Upper lobe of right lung (tissue), 1 donor: Measurements from ENCODE around the gene SPTSSA. TPM values are rescaled to one million over a fixed set of nuclear protein-coding genes. Genes with fewer than 3 reads are reported as not detected.

Experiments used
- ATAC-seq: fragments of 200-7000 bp; cut with Tn5 transposase; one replicate; pipeline ENCODE4 v1.9.1; 2020; ENCODE audit warnings: mild to moderate bottlenecking, moderate library complexity
- DNase-seq: peaks from one replicate; pipeline ENCODE4 v3.0.0-alpha.2; 2020
- H3K27ac ChIP-seq: fragments of 200-600 bp; one replicate; pipeline ENCODE4 v1.8.0; 2022
- H3K27me3 ChIP-seq: fragments of 200-600 bp; one replicate; pipeline ENCODE4 v1.8.0; 2022; ENCODE audit warnings: mild to moderate bottlenecking
- H3K36me3 ChIP-seq: fragments of 200-600 bp; one replicate; pipeline ENCODE4 v1.8.0; 2022
- H3K4me1 ChIP-seq: fragments of 200-600 bp; one replicate; pipeline ENCODE4 v1.8.0; 2022
- H3K4me3 ChIP-seq: fragments of 200-600 bp; one replicate; pipeline ENCODE4 v1.8.0; 2022; ENCODE audit warnings: mild to moderate bottlenecking
- H3K9me3 ChIP-seq: fragments of 200-600 bp; one replicate; pipeline ENCODE4 v1.8.0; 2022
- CTCF ChIP-seq: fragments of 200-600 bp; IDR thresholded peaks from one replicate; pipeline ENCODE4 v1.8.0; 2022; ENCODE audit warnings: antibody characterized with exemption
- intact Hi-C: fragments of 100-400 bp; cut with DNase I; formaldehyde crosslinking; loops from one replicate; pipeline ENCODE4 v1.11.0; 2022
- total RNA-seq: library from RNA; stranded (reverse); fragmentation: NEBNext Ultra II Directional; extraction: Animal tissue kit (Norgen Biotek cat#: 25700); gene quantifications from one replicate; pipeline ENCODE4 v1.2.1, GENCODE V29; 2021
- donor health status: DM: no; HTN: yes; CAD: no; lungs with severe emphysema.

The SPTSSA gene
- total RNA-seq, 1 donor from 2014 or later = 48.4 TPM

- Histone ChIP-seq H3K4me1 (peaks cover 2% of the 10 kb centered on the region), H3K36me3 (no peaks in the 10 kb centered on the region), H3K9me3 (no peaks in the 10 kb centered on the region), H3K27me3 (no peaks in the 10 kb centered on the region), H3K4me3 (no peak overlapping the region), H3K27ac (no peak overlapping the region)
- DNase-seq = no peak
- ATAC-seq = no peak
- intact Hi-C loops = no loop called here
- no peak for TF ChIP-seq CTCF
Measured at GRCh38 chr14:34465069-34465859, 3.2 kb upstream of the SPTSSA start.

GRCh38 chr14:34463598-34463961 lies 1.5 kb upstream of the SPTSSA start:
- no peaks in the 10 kb centered on the region for H3K27me3 ChIP-seq
- intact Hi-C loops = no loop called here
- no peaks in the 10 kb centered on the region for H3K9me3 ChIP-seq
- TF ChIP-seq CTCF = no peak
- no peak overlapping the region for H3K4me3 ChIP-seq
- no peak for ATAC-seq
- peaks cover 2% of the 10 kb centered on the region for H3K4me1 ChIP-seq
- no peak overlapping the region for H3K27ac ChIP-seq
- DNase-seq = no peak
- H3K36me3 ChIP-seq = no peaks in the 10 kb centered on the region

- peak; percentile 79 for DNase-seq
- ATAC-seq = peak; percentile 56
- Histone ChIP-seq H3K27ac (peak overlapping the region; percentile 89), H3K36me3 (peaks cover 1% of the 10 kb centered on the region), H3K4me3 (peak overlapping the region; percentile 68), H3K4me1 (peaks cover 2% of the 10 kb centered on the region), H3K9me3 (no peaks in the 10 kb centered on the region), H3K27me3 (no peaks in the 10 kb centered on the region)
- no peak for TF ChIP-seq CTCF
- intact Hi-C loops = no loop called here
Measured at GRCh38 chr14:34461334-34462131, 507 bp downstream of the SPTSSA start.

GRCh38 chr14:34460841-34461240 lies 1.2 kb downstream of the SPTSSA start:
- Histone ChIP-seq H3K27ac (peak overlapping the region; percentile 89), H3K36me3 (peaks cover 8% of the 10 kb centered on the region), H3K27me3 (no peaks in the 10 kb centered on the region), H3K9me3 (no peaks in the 10 kb centered on the region), H3K4me3 (peak overlapping the region; percentile 68), H3K4me1 (peaks cover 2% of the 10 kb centered on the region)
- intact Hi-C loops = no loop called here
- no peak for ATAC-seq
- DNase-seq = no peak
- no peak for TF ChIP-seq CTCF

- no peaks in the 10 kb centered on the region for H3K27me3 ChIP-seq
- no peaks in the 10 kb centered on the region for H3K9me3 ChIP-seq
- peaks cover 2% of the 10 kb centered on the region for H3K4me1 ChIP-seq
- ATAC-seq (no peak), DNase-seq (no peak)
- H3K4me3 ChIP-seq = peak overlapping the region; percentile 68
- intact Hi-C loops = no loop called here
- peaks cover 14% of the 10 kb centered on the region for H3K36me3 ChIP-seq
- no peak for TF ChIP-seq CTCF
- H3K27ac ChIP-seq = no peak overlapping the region
Measured at GRCh38 chr14:34460295-34460694, 1.7 kb downstream of the SPTSSA start.
